Mesodermal cell (in vitro differentiated cells): ENCODE data around the gene LHFPL6.
A peak's percentile ranks its signal among the peaks of the same experiment; 100 is the strongest.

Source experiments
- H3K27ac ChIP-seq: 2 replicates; pipeline ENCODE4 v1.7.0; 2013; ENCODE audit warnings: mild to moderate bottlenecking, low read depth, low read length, moderate library complexity; ENCODE audit not compliant: severe bottlenecking
- H3K36me3 ChIP-seq: 2 replicates; pipeline ENCODE4 v1.7.1; 2013; ENCODE audit warnings: mild to moderate bottlenecking, low read length, moderate library complexity; ENCODE audit not compliant: control insufficient read depth, insufficient read depth
- H3K4me1 ChIP-seq: one replicate; pipeline ENCODE4 v1.7.1; 2013; ENCODE audit warnings: mild to moderate bottlenecking, low read length; ENCODE audit not compliant: insufficient read depth, control insufficient read depth, poor library complexity, severe bottlenecking
- H3K4me3 ChIP-seq: 2 replicates; pipeline ENCODE4 v1.7.0; 2013; ENCODE audit warnings: low read length, control low read depth, mild to moderate bottlenecking; ENCODE audit not compliant: insufficient read depth, poor library complexity, severe bottlenecking; ENCODE audit errors: extremely low read depth
- H3K9me3 ChIP-seq: 2 replicates; pipeline ENCODE4 v1.7.1; 2013; ENCODE audit warnings: mild to moderate bottlenecking, low read length, moderate library complexity; ENCODE audit not compliant: control insufficient read depth
- WGBS, 2 experiments: methylation state at CpG; one replicate each; pipeline ENCODE4 v1.1.5; 2013; ENCODE audit warnings: missing lambda C conversion rate in 2 of 2; ENCODE audit not compliant: insufficient coverage in 2 of 2; 5-methylcytosine and 5-hydroxymethylcytosine counted together

LHFPL6 gene

DNA sequence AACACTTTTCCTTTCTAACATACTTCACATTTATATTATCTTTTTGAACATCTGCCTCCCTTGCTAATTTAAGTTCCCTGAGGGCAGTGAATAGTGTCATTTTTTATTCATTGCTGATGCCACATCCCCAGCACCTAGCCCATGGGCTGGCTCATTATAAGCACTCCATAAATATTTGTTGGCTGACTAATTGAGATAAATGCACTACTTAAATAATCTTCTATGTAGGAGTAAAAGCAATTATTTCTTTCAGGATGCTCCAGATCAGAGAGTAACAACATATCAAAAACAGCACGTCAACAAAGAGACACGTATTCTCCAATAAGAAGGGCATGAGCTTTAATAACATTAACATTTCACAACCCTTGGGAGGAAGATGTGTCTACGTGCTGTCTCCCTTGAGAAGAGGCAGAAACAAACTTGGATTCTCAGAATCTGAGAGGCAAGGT, 228.2 kb downstream of the LHFPL6 start:
- peaks cover 3% of the 10 kb centered on the region for H3K9me3 ChIP-seq
- no peaks in the 10 kb centered on the region for H3K36me3 ChIP-seq
- H3K4me1 ChIP-seq: no peaks in the 10 kb centered on the region
- no peak overlapping the region for H3K4me3 ChIP-seq
- 85 to 100% methylated on average over 2 to 3 of the region's 3 CpGs for WGBS, 2 experiments
- no peak overlapping the region for H3K27ac ChIP-seq

DNA sequence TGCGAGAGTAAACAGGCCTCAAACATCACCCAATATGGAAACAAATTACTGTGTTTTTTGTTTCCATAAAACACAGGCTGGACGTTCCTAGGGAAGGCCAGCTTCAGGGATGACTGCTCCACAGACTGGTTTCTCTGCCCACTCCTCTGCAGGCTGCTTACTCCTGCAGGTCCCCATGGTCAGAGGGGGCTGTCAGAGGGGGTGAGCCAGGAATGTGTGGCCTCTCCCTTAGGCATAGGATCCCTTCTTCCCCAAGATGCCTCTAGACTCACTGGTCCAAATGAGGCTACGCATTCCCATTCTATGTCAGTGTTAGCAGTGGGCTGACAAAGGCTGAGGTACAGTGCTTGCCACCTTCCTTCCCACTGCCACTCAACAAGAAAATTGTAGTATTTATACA, 229.8 kb downstream of the LHFPL6 start:
- no peak overlapping the region for H3K4me3 ChIP-seq
- no peaks in the 10 kb centered on the region for H3K4me1 ChIP-seq
- no peaks in the 10 kb centered on the region for H3K36me3 ChIP-seq
- H3K9me3 ChIP-seq: peaks cover 3% of the 10 kb centered on the region
- no peak overlapping the region for H3K27ac ChIP-seq
- WGBS, 2 experiments: 43 to 83% methylated on average over 1 of the region's 3 CpGs

DNA sequence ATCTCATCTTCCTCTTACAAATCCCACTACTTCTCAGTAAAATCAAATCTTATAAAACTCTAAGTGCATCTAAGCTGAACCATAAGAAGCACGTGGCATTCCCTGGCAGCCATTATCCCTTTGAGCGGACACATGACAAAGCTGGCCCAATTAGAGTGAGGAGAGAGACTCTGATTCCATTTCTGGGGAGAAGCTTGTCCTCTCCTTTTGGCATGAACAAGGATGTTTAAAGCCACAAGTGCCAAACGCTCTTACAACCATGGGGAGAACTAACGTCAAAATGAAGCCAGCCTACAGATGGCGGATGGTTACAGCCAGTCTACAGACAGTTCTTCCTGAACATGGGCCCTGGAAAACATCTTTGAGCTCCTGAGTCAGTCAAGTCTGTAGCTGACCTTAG, 231.3 kb downstream of the LHFPL6 start:
- Histone ChIP-seq H3K9me3 (peaks cover 3% of the 10 kb centered on the region), H3K36me3 (no peaks in the 10 kb centered on the region), H3K4me3 (no peak overlapping the region), H3K4me1 (no peaks in the 10 kb centered on the region), H3K27ac (no peak overlapping the region)
- 93 to 97% methylated on average over 5 of the region's 5 CpGs for WGBS, 2 experiments

DNA sequence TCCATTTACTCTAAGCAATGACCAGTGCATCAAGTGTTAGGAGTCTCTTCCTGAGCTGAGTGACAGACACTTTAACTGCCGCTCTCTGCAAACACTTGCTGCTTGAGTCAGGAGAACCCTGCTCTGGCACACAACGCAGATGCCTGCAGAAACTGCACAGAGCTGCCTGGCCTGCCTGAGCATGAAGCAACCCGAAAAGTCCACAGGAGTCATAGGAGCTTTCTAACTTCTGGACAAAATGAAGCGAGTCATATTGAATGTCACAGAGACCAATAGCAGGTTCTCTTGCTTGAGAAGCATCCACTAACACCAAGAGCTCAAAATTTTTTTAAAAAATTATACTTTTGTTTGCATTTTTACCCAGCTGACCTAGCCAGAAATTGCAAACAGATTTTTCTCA, 232.4 kb downstream of the LHFPL6 start:
- WGBS, 2 experiments: 88 to 95% methylated on average over 4 of the region's 4 CpGs

DNA sequence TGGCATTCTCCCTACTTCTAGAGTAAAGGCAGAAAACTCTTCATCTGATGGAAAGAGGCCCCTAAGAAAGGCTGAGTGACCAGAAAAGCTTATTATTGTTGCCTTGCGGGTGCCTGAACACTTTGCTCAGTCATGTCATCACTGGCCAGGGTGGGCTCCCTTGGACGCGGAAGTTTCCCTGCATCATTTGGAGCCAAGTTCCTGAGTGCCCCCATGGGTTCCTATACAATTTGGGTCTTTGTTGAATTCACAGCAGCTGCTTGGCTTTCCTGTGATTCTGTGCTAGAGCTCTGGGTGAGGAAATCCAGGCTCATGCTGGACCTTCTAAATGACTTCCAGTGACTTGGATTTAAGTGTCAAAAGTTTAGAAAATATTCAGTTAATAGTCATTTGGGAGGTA, 232.9 kb downstream of the LHFPL6 start:
- no peak overlapping the region for H3K27ac ChIP-seq
- peaks cover 6% of the 10 kb centered on the region for H3K9me3 ChIP-seq
- H3K36me3 ChIP-seq: no peaks in the 10 kb centered on the region
- no peak overlapping the region for H3K4me3 ChIP-seq
- 95 to 96% methylated on average over 3 of the region's 3 CpGs for WGBS, 2 experiments
- no peaks in the 10 kb centered on the region for H3K4me1 ChIP-seq

More for the DNA sequence above, 232.4 kb downstream of the LHFPL6 start:
- Histone ChIP-seq H3K4me1 (no peaks in the 10 kb centered on the region), H3K36me3 (no peaks in the 10 kb centered on the region), H3K4me3 (no peak overlapping the region), H3K27ac (peak overlapping the region; percentile 24), H3K9me3 (peaks cover 6% of the 10 kb centered on the region)

DNA sequence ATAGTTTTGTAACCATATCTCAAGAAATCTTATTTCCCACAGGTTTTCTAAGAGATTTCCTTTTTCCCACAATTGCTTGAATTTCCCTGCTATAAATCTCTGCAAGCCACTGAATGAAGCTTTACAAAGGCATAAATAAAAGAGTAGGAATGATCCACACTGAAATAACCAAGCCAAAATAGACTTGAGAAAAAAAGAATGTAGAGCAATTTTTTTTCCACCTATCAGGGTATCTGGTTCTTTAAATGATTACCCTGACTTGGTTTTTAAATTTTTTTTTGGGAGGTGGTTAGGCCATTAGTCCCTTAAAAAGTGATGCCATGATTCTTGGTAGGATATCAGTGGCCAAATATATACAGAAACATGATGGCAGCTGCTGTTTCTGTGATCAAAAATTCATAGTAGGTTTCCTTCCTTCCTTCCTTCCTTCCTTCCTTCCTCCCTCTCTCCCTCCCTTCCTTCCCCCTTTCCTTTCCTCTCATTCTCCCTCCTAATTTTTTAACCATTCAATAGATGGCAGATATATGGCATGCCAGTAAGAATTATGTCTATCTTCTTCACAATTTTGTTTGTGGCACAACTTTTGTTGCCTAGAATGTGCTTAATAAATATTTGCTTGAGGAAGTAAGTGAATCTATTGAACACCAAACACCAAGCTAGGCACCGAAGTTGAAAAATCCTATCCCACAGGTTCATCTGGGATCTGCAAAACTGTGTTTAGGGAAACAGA, 233.7 kb downstream of the LHFPL6 start:
- no peak overlapping the region for H3K27ac ChIP-seq
- no CpG with 5 or more reads among the region's 1 CpG for WGBS, 2 experiments
- H3K4me1 ChIP-seq: peaks cover 4% of the 10 kb centered on the region
- H3K9me3 ChIP-seq: peaks cover 6% of the 10 kb centered on the region
- no peak overlapping the region for H3K4me3 ChIP-seq
- no peaks in the 10 kb centered on the region for H3K36me3 ChIP-seq

DNA sequence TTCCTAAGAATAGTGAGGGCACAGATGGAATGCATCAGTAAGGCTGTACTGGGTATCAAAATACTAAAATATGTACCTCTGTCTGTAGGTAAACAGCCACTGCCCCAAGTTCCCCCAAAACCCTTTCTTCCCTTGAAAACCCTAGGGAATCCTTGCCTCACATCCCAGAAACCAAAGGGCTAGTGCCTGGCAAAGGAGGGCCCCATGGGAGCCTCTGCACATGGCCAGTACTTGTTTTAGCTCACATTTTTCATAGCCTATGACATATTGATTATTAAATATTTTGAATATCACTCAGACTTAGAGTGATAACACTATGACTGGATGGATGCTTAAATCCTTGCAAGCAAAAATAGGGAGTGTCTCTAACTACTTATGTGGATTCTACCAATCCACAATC, 237.1 kb downstream of the LHFPL6 start:
- no peak overlapping the region for H3K4me3 ChIP-seq
- H3K36me3 ChIP-seq: no peaks in the 10 kb centered on the region
- no peak overlapping the region for H3K27ac ChIP-seq
- H3K9me3 ChIP-seq: peaks cover 3% of the 10 kb centered on the region
- peaks cover 6% of the 10 kb centered on the region for H3K4me1 ChIP-seq

DNA sequence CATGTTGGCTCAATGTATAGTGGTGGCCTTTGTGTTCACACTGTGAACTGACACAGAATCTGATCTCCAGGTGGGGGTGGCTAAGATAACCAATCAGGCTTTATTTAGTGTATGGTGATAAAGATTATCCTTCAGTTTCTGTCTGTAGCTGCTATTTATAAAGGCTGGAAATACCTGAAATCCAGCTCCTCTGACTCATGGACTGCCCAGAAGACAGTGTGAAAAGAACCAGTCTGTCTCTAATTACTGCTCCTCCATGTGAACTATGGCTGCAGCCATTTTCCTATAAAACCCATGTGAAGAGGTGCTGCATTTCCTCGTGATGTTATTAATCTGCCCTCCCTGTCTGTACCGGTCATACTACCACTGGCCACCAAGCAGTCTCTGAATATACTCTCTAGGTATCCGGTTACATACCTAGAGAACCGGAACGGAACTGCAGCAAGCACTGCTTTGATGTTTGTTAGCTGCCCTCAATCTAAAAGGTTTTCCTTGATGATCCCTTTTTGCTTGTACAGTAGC, 238.0 kb downstream of the LHFPL6 start:
- H3K9me3 ChIP-seq: peaks cover 3% of the 10 kb centered on the region
- peaks cover 6% of the 10 kb centered on the region for H3K4me1 ChIP-seq
- WGBS, 2 experiments: 53 to 100% methylated on average over 3 to 5 of the region's 5 CpGs
- H3K36me3 ChIP-seq: no peaks in the 10 kb centered on the region
- no peak overlapping the region for H3K4me3 ChIP-seq
- H3K27ac ChIP-seq: peak overlapping the region; percentile 37

DNA sequence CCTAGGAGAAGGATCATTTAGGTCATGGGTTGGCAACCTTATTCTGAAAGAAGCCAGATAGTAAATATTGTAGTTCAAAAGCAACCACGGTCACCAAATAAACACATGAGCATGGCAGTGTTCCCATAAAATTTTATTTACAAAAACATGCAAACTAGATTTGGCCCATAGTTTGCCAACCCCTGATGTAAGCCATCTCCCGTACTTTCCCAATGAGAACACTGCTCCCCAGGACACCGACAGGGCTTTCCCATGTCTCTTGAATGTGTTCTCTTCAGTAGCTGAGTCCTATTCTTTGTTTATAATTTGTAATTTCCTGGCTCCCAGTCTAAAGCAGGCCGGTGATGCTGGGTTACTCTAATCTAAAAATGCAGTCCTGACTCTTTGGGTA, 239.6 kb downstream of the LHFPL6 start:
- WGBS, 2 experiments: 83 to 100% methylated on average over 2 of the region's 4 CpGs
- Histone ChIP-seq H3K4me1 (peaks cover 6% of the 10 kb centered on the region), H3K4me3 (no peak overlapping the region), H3K36me3 (no peaks in the 10 kb centered on the region), H3K27ac (no peak overlapping the region), H3K9me3 (peaks cover 3% of the 10 kb centered on the region)

DNA sequence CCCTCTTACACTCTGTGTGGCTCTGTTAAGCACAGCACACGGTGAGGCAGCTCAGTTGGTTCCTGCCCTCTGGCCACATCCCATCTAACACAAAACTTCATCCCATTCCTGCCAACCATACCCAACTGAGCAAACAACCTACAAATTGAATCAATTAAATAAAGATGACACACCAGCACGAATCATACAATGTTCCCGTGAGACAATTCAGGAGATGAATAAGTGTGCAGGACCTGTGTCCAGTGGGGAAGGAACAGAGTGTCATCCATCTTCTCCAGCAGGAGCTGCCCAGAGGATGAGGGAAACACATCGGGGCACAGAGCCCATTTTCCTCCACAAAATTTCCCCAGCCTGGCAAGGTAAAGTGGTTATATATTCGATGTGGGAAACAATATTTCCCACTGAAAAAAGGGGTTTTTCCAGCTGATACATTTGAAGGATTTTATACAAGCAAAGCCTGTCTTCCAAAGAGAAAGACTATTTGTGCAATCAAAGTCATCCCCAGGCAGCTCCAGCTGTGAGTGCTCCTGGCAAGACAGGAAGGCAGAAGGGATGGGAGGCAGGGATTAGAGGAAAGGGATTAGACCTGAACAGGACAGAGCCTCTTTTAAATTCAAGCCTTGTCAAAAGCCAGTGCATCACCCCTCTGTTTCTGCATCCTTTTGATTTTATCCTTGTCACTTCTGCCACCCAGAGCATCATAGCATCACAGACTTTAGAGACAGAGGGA, 240.2 kb downstream of the LHFPL6 start:
- Histone ChIP-seq H3K36me3 (no peaks in the 10 kb centered on the region), H3K27ac (no peak overlapping the region), H3K9me3 (peaks cover 6% of the 10 kb centered on the region), H3K4me3 (no peak overlapping the region), H3K4me1 (peaks cover 6% of the 10 kb centered on the region)
- 62 to 81% methylated on average over 3 of the region's 5 CpGs for WGBS, 2 experiments

DNA sequence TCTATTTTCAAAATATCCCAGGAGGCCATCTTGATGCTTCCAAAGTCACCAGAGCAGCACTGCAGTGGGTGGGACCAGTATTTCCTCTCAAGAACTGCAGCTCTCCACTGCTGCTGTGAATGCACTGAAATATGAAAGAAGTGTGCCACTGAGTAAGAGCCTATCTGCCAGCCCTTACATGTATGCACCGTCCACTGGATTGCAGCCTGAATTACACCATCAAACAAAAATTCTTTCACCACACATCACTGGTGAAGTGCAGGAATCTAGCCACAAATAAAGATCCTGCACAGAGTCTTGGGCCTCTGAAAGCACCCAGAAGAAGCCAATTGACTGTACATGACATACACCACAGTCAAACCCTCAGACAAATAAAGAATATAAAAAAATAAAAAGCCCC, 249.0 kb downstream of the LHFPL6 start:
- Histone ChIP-seq H3K9me3 (peaks cover 14% of the 10 kb centered on the region), H3K4me3 (no peak overlapping the region), H3K4me1 (no peaks in the 10 kb centered on the region), H3K36me3 (no peaks in the 10 kb centered on the region), H3K27ac (no peak overlapping the region)
- 90% methylated on average over 1 of the region's 1 CpG; no CpG with 5 or more reads in 1 of the 2 experiments for WGBS, 2 experiments
